Right atrium auricular region (tissue), 2 donors: ENCODE results near the gene ICAM2. TPM values are rescaled to one million over a fixed set of nuclear protein-coding genes. Genes with fewer than 3 reads are reported as not detected.

ENCODE experiments used
- DNase-seq: peaks from one replicate; pipeline ENCODE4 v3.0.0-alpha.2; 2019; ENCODE audit warnings: low spot score
- H3K27ac ChIP-seq, 2 donors: fragments of 200-600 bp; sonication (generic); 1 replicate in 1 of 2; 2 replicates in 1 of 2; pipeline ENCODE4 v1.5.1; 2016 to 2019
- H3K27me3 ChIP-seq, 2 donors: fragments of 200-600 bp; sonication (generic); one replicate each; pipeline versions ENCODE4 v1.5.1 to v1.6.0; 2017 to 2019
- H3K36me3 ChIP-seq: fragments of 200-600 bp; sonication (generic); one replicate; pipeline ENCODE4 v1.5.1; 2016
- H3K4me1 ChIP-seq, 2 donors: fragments of 200-600 bp; sonication (generic); one replicate each; pipeline versions ENCODE4 v1.5.1 to v1.6.0; 2017 to 2019
- H3K4me3 ChIP-seq, 2 donors: fragments of 200-600 bp; sonication (generic); 1 replicate in 1 of 2; 2 replicates in 1 of 2; pipeline ENCODE4 v1.5.1; 2017 to 2019; ENCODE audit warnings: mild to moderate bottlenecking in 1 of 2, moderate library complexity in 1 of 2
- H3K9me3 ChIP-seq, 2 donors: fragments of 200-600 bp; sonication (generic); one replicate each; pipeline ENCODE4 v1.5.1; 2019
- CTCF ChIP-seq, 2 donors: fragments of 200-600 bp; sonication (generic); IDR thresholded peaks; one replicate each; pipeline ENCODE4 v1.5.1; 2019; ENCODE audit warnings: antibody characterized with exemption in 2 of 2
- total RNA-seq, 2 donors: library from RNA; depleted of rRNA; stranded (reverse); fragments of >200 nt; gene quantifications; one replicate each; pipeline ENCODE4 v1.1.0, GENCODE V29; 2016

The ICAM2 gene
- total RNA-seq, 2 donors from 2014 or later: 74.6 to 109 TPM

- no peaks in the 10 kb centered on the region for H3K27me3 ChIP-seq
- H3K9me3 ChIP-seq: no peaks in the 10 kb centered on the region
- no peaks in the 10 kb centered on the region for H3K4me1 ChIP-seq
- peaks cover 62% of the 10 kb centered on the region for H3K36me3 ChIP-seq
- TF ChIP-seq CTCF (IDR thresholded peaks at IDR 0.05): no peak
- no peak for DNase-seq
- H3K27ac ChIP-seq: no peak overlapping the region
- no peak overlapping the region for H3K4me3 ChIP-seq
These were observed 24.7 kb upstream of the ICAM2 start for GRCh38 chr17:64045176-64045575.

- no peak for DNase-seq
- H3K36me3 ChIP-seq: peaks cover 45% of the 10 kb centered on the region
These were observed 22.5 kb upstream of the ICAM2 start for GRCh38 chr17:64042700-64043485.

GRCh38 chr17:64041912-64042311 lies 21.5 kb upstream of the ICAM2 start:
- peaks cover 40% of the 10 kb centered on the region for H3K36me3 ChIP-seq
- TF ChIP-seq CTCF (IDR thresholded peaks at IDR 0.05): no peak
- DNase-seq: no peak
- H3K27me3 ChIP-seq: no peaks in the 10 kb centered on the region
- H3K4me3 ChIP-seq: no peak overlapping the region
- no peak overlapping the region for H3K27ac ChIP-seq
- H3K4me1 ChIP-seq: no peaks in the 10 kb centered on the region
- no peaks in the 10 kb centered on the region for H3K9me3 ChIP-seq

More at GRCh38 chr17:64042700-64043485, 22.5 kb upstream of the ICAM2 start:
- no peak for TF ChIP-seq CTCF (IDR thresholded peaks at IDR 0.05)
- Histone ChIP-seq H3K4me1 (no peaks in the 10 kb centered on the region), H3K9me3 (no peaks in the 10 kb centered on the region), H3K4me3 (no peak overlapping the region), H3K27me3 (no peaks in the 10 kb centered on the region), H3K27ac (no peak overlapping the region)

GRCh38 chr17:64040206-64040605 lies 19.8 kb upstream of the ICAM2 start:
- Histone ChIP-seq H3K4me1 (no peaks in the 10 kb centered on the region), H3K9me3 (no peaks in the 10 kb centered on the region), H3K27ac (no peak overlapping the region), H3K4me3 (no peak overlapping the region), H3K36me3 (peaks cover 24% of the 10 kb centered on the region), H3K27me3 (no peaks in the 10 kb centered on the region)
- DNase-seq: no peak
- no peak for TF ChIP-seq CTCF (IDR thresholded peaks at IDR 0.05)

- DNase-seq: no peak
- Histone ChIP-seq H3K27me3 (no peaks in the 10 kb centered on the region), H3K36me3 (peaks cover 12% of the 10 kb centered on the region), H3K4me3 (no peak overlapping the region), H3K9me3 (no peaks in the 10 kb centered on the region), H3K27ac (no peak overlapping the region), H3K4me1 (no peaks in the 10 kb centered on the region)
- TF ChIP-seq CTCF (IDR thresholded peaks at IDR 0.05): no peak
These were observed 18.6 kb upstream of the ICAM2 start for GRCh38 chr17:64039106-64039400.
